ENCODE measurements around the gene KLHL30.

DNA sequence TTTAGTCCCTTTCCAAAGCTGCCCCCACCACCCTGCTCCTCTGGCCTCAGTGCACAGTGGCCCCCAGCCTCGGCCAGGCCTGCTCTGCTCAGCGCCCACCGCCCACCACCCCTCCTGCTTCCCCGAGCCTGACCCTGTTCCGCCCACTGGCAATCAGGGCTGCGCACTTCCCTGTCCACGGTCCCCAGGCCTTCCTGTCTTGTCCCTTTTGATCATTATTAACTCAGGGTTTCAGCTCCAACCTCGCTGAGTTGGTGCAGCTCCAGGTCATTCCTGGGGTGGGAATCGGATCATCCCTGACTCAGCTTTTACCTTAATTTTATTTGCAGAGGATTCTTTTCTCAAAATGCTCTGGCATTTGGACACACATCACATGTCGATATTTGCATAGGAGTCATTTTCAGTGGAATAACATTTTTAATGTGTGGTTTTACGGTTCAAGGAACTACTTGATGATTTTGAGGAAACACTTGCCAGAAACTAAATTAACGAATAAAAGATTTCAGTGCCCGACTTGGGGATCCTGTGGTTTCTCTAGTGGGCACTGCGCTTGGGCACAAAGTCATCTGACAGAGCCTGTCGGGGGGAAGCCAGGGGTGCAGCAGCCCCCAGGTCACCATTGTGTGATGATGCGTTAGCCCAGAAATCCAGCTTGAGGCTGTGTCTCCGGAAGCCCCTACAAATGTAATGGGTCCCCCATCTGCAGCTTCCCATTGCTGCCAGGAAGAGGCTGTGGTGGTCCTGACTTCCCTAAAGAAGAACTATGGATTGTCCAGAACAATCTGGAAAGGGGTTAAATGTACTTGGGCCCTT lies 39.4 kb upstream of the KLHL30 start:
- TF ChIP-seq, protein P1, sequence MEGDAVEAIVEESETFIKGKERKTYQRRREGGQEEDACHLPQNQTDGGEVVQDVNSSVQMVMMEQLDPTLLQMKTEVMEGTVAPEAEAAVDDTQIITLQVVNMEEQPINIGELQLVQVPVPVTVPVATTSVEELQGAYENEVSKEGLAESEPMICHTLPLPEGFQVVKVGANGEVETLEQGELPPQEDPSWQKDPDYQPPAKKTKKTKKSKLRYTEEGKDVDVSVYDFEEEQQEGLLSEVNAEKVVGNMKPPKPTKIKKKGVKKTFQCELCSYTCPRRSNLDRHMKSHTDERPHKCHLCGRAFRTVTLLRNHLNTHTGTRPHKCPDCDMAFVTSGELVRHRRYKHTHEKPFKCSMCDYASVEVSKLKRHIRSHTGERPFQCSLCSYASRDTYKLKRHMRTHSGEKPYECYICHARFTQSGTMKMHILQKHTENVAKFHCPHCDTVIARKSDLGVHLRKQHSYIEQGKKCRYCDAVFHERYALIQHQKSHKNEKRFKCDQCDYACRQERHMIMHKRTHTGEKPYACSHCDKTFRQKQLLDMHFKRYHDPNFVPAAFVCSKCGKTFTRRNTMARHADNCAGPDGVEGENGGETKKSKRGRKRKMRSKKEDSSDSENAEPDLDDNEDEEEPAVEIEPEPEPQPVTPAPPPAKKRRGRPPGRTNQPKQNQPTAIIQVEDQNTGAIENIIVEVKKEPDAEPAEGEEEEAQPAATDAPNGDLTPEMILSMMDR (IDR thresholded peaks at IDR 0.05), result no peak
- no peak for TF ChIP-seq POLR2A (IDR thresholded peaks at IDR 0.05)
